IMR-90 (cell line): Measurements from ENCODE around the gene TMEM170A. TPM values are rescaled to one million over a fixed set of nuclear protein-coding genes. Genes with fewer than 3 reads are reported as not detected.

Experiments
- ATAC-seq: fragments of 200-7000 bp; cut with Tn5 transposase; 2 replicates; pipeline ENCODE4 v1.9.1; 2020; ENCODE audit warnings: low read depth, mild to moderate bottlenecking, moderate library complexity
- BruUV-seq: library from RNA; stranded (reverse); fragments of 400-500 nt; replicated peaks from 2 replicates; lab custom pipeline; 2021; lab: Mats Ljungman, UMichigan
- CTCF ChIA-PET: fragments of 300-600 bp; formaldehyde crosslinking; extraction: SDS; loops from one replicate; lab custom pipeline; 2021; ENCODE audit warnings: antibody characterized with exemption; lab: Yijun Ruan, JAX
- POLR2A ChIA-PET: fragments of 300-600 bp; sonication (Branson Sonifier 250); formaldehyde crosslinking; loops from one replicate; lab custom pipeline; 2022; ENCODE audit warnings: antibody characterized with exemption; ENCODE audit not compliant: unreplicated experiment; lab: Charles Lee
- DNase-seq: peaks from one replicate; pipeline ENCODE4 v3.0.0; 2013
- H2AFZ ChIP-seq: replicated peaks from 2 replicates; pipeline ENCODE3; 2013; ENCODE audit warnings: low read length, mild to moderate bottlenecking; ENCODE audit not compliant: poor library complexity
- H2AK5ac ChIP-seq: 2 replicates; pipeline ENCODE4 v1.6.1; 2013; ENCODE audit warnings: low read depth, low read length, inconsistent platforms
- H2AK9ac ChIP-seq: replicated peaks from 2 replicates; pipeline ENCODE3; 2013; ENCODE audit warnings: mild to moderate bottlenecking, low read depth, low read length, moderate library complexity; ENCODE audit not compliant: poor library complexity
- H2BK120ac ChIP-seq: 2 replicates; pipeline ENCODE4 v1.6.1; 2013; ENCODE audit warnings: low read depth, low read length, inconsistent platforms
- H2BK15ac ChIP-seq: 3 replicates; pipeline ENCODE4 v1.6.1; 2013; ENCODE audit warnings: low read depth, low read length, inconsistent platforms
- H2BK20ac ChIP-seq: 2 replicates; pipeline ENCODE4 v1.6.1; 2013; ENCODE audit warnings: low read depth, mild to moderate bottlenecking, inconsistent platforms, low read length, moderate library complexity
- H2BK5ac ChIP-seq: 2 replicates; pipeline ENCODE4 v1.6.1; 2013; ENCODE audit warnings: mild to moderate bottlenecking, low read depth, low read length, inconsistent platforms; ENCODE audit not compliant: poor library complexity, severe bottlenecking
- H3K14ac ChIP-seq: replicated peaks from 2 replicates; pipeline ENCODE4 v1.6.1; 2013; ENCODE audit warnings: low read depth, low read length, inconsistent platforms
- H3K18ac ChIP-seq: 2 replicates; pipeline ENCODE4 v1.6.1; 2013; ENCODE audit warnings: low read depth, low read length, control low read depth
- H3K23ac ChIP-seq: 2 replicates; pipeline ENCODE4 v1.6.1; 2013; ENCODE audit warnings: low read depth, low read length, inconsistent platforms
- H3K27ac ChIP-seq: 2 replicates; pipeline ENCODE4 v1.5.1; 2013; ENCODE audit warnings: mild to moderate bottlenecking, control low read depth, low read length; ENCODE audit not compliant: insufficient read depth
- H3K27me3 ChIP-seq: 2 replicates; pipeline ENCODE4 v1.6.1; 2013; ENCODE audit warnings: low read length; ENCODE audit not compliant: control insufficient read depth, insufficient read depth
- H3K36me3 ChIP-seq: 2 replicates; pipeline ENCODE4 v1.6.1; 2013; ENCODE audit warnings: low read length, mixed read lengths; ENCODE audit not compliant: control insufficient read depth, insufficient read depth
- H3K4ac ChIP-seq: 2 replicates; pipeline ENCODE4 v1.6.1; 2013; ENCODE audit warnings: low read depth, low read length, inconsistent platforms
- H3K4me1 ChIP-seq: 2 replicates; pipeline ENCODE4 v1.6.1; 2013; ENCODE audit warnings: low read length, mixed read lengths; ENCODE audit not compliant: control insufficient read depth, insufficient read depth
- H3K4me2 ChIP-seq: 2 replicates; pipeline ENCODE4 v1.6.1; 2013; ENCODE audit warnings: low read depth, mild to moderate bottlenecking, control low read depth, low read length, moderate library complexity
- H3K4me3 ChIP-seq: 2 replicates; pipeline ENCODE4 v1.5.1; 2013; ENCODE audit warnings: low read depth, mild to moderate bottlenecking, control low read depth, low read length, moderate library complexity; ENCODE audit not compliant: insufficient read depth
- H3K56ac ChIP-seq: 2 replicates; pipeline ENCODE4 v1.6.1; 2013; ENCODE audit warnings: low read length, inconsistent platforms; ENCODE audit not compliant: insufficient read depth; ENCODE audit errors: extremely low read depth
- H3K79me1 ChIP-seq, 2 experiments: 2 replicates each; pipeline ENCODE4 v1.6.1; 2013; ENCODE audit warnings: low read length in 2 of 2, inconsistent platforms in 1 of 2, low read depth in 1 of 2
- H3K9ac ChIP-seq: 2 replicates; pipeline ENCODE4 v1.6.1; 2013; ENCODE audit warnings: low read depth, low read length, control low read depth
- H3K9me1 ChIP-seq: 2 replicates; pipeline ENCODE4 v1.6.1; 2013; ENCODE audit warnings: low read length, inconsistent platforms; ENCODE audit not compliant: insufficient read depth
- H3K9me3 ChIP-seq: 2 replicates; pipeline ENCODE4 v1.6.1; 2013; ENCODE audit warnings: low read length; ENCODE audit not compliant: control insufficient read depth, insufficient read depth
- H4K20me1 ChIP-seq: 2 replicates; pipeline ENCODE4 v1.6.1; 2013; ENCODE audit warnings: low read length, inconsistent platforms; ENCODE audit not compliant: insufficient read depth
- H4K5ac ChIP-seq: 2 replicates; pipeline ENCODE4 v1.6.1; 2013; ENCODE audit warnings: mild to moderate bottlenecking, low read depth, low read length, control low read depth
- H4K8ac ChIP-seq, 2 experiments: 2 replicates each; pipeline ENCODE4 v1.6.1; 2013; ENCODE audit warnings: low read depth in 2 of 2, low read length in 2 of 2, control low read depth in 1 of 2, inconsistent platforms in 1 of 2
- H4K91ac ChIP-seq: 2 replicates; pipeline ENCODE4 v1.6.1; 2013; ENCODE audit warnings: low read depth, low read length, inconsistent platforms; ENCODE audit not compliant: insufficient read depth
- BHLHE40 ChIP-seq: fragments of 150-350 bp; IDR thresholded peaks from 2 replicates; pipeline ENCODE4 v1.6.1; 2016; ENCODE audit warnings: mild to moderate bottlenecking, low read depth, low read length
- CEBPB ChIP-seq: IDR thresholded peaks from 2 replicates; pipeline ENCODE4 v1.6.1; 2012; ENCODE audit warnings: low read depth, low read length, improper control_type of control experiment
- CHD1 ChIP-seq: IDR thresholded peaks from 2 replicates; pipeline ENCODE4 v1.6.1; 2012; ENCODE audit warnings: low read depth, low read length, improper control_type of control experiment
- FOS ChIP-seq: fragments of 150-350 bp; IDR thresholded peaks from 2 replicates; pipeline ENCODE4 v1.6.1; 2016; ENCODE audit warnings: low read depth, low read length
- MAFK ChIP-seq: IDR thresholded peaks from 2 replicates; pipeline ENCODE4 v1.6.1; 2012; ENCODE audit warnings: low read depth, low read length, improper control_type of control experiment
- MAZ ChIP-seq: IDR thresholded peaks from 2 replicates; pipeline ENCODE4 v1.6.1; 2012; ENCODE audit warnings: low read depth, mild to moderate bottlenecking, low read length, improper control_type of control experiment, moderate library complexity, borderline replicate concordance
- NFE2L2 ChIP-seq: fragments of 150-350 bp; IDR thresholded peaks from 2 replicates; pipeline ENCODE4 v1.6.1; 2016; ENCODE audit warnings: low read depth, mild to moderate bottlenecking, low read length
- POLR2A ChIP-seq: IDR thresholded peaks from 2 replicates; pipeline ENCODE4 v1.6.1; 2012; ENCODE audit warnings: mild to moderate bottlenecking, low read depth, low read length
- RAD21 ChIP-seq: IDR thresholded peaks from 2 replicates; pipeline ENCODE4 v1.6.1; 2012; ENCODE audit warnings: low read length, improper control_type of control experiment
- RFX5 ChIP-seq: IDR thresholded peaks from 2 replicates; pipeline ENCODE4 v1.8.0; 2012; ENCODE audit warnings: low read depth, mild to moderate bottlenecking, low read length, moderate library complexity
- WGBS, 2 experiments: methylation state at CpG; one replicate each; pipeline versions ENCODE4 v1.1.5 to v1.1.7; 2013; ENCODE audit warnings: missing lambda C conversion rate in 2 of 2; ENCODE audit not compliant: insufficient read length in 1 of 2; ENCODE audit errors: extremely low coverage in 2 of 2; 5-methylcytosine and 5-hydroxymethylcytosine counted together
- dilution Hi-C: fragments of 300-500 bp; cut with HindIII; formaldehyde crosslinking; loops from one replicate; pipeline ENCODE4 v1.14.3; 2018; ENCODE audit warnings: low sequenced_read_pairs; ENCODE audit not compliant: unreplicated experiment
- in situ Hi-C: fragments of 300-500 bp; cut with MboI; formaldehyde crosslinking; loops from 3 replicates; pipeline ENCODE4 v1.14.3; 2019; ENCODE audit warnings: low sequenced_read_pairs, inconsistent platforms, mixed read lengths
- intact Hi-C: fragments of 100-400 bp; cut with micrococcal nuclease; formaldehyde crosslinking; loops from 2 replicates; pipeline ENCODE4 v1.10.0; 2022
- polyA plus RNA-seq, 3 experiments: library from polyadenylated mRNA; depleted of rRNA; stranded (reverse); fragments of >200 nt; gene quantifications; 2 replicates each; pipeline ENCODE4 v1.2.3, GENCODE V29; 2012; ENCODE audit warnings: low replicate concordance in 1 of 3
- total RNA-seq: library from RNA; depleted of rRNA; stranded (reverse); fragments of >200 nt; gene quantifications from 2 replicates; pipeline ENCODE4 v1.2.3, GENCODE V29; 2012
- TF ChIP-seq, protein P1 (sequence below): conservative IDR thresholded peaks from 2 replicates; pipeline ENCODE4 v1.5.1; 2012; ENCODE audit warnings: mild to moderate bottlenecking, low read depth, low read length, improper control_type of control experiment
- TF ChIP-seq, protein P2 (sequence below): fragments of 150-350 bp; IDR thresholded peaks from 2 replicates; pipeline ENCODE4 v1.6.1; 2016; ENCODE audit warnings: low read depth, mild to moderate bottlenecking, low read length, moderate library complexity, borderline replicate concordance

Gene TMEM170A
- total and polyA plus RNA-seq, 2 of the 4 experiments (the other 2 are of a cell fraction): 7.3 to 10.9 TPM

DNA sequence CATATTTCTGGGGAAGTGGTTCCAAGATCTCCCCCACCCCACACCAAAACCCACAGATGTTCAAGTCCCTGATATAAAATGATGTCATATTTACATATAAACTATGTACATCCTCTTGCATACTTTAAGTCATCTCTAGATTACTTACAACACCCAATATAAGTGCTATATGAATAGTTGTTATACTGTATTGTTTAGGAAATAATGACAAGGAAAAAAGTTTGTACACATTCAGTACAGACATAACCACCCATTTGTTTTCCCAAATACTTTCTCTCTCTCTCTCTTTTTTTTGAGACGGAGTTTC is 42.7 kb downstream of the TMEM170A start:
- Histone ChIP-seq H3K36me3 (no peaks in the 10 kb centered on the region), H4K8ac (peak overlapping the region in 1 of 2 experiments; percentile 72; a peak in 2 of 4 replicates), H3K27ac (no peak overlapping the region), H3K4ac (no peak overlapping the region), H2BK120ac (no peak overlapping the region), H2BK15ac (no peak overlapping the region), H3K14ac (no peak overlapping the region), H3K4me1 (peaks cover 5% of the 10 kb centered on the region), H2AK9ac (no peak overlapping the region), H3K79me1 (peaks cover 27 to 64% of the 10 kb centered on the region in 2 experiments), H3K9ac (no peak overlapping the region), H4K5ac (no peak overlapping the region), H4K91ac (no peak overlapping the region), H3K27me3 (no peaks in the 10 kb centered on the region), H2AK5ac (no peak overlapping the region), H3K23ac (no peak overlapping the region), H3K4me2 (no peak overlapping the region), H2BK20ac (no peak overlapping the region), H2BK5ac (no peak overlapping the region), H3K56ac (no peak overlapping the region), H3K4me3 (no peak overlapping the region), H3K9me1 (peaks cover 3% of the 10 kb centered on the region; the same call in 1 of the 2 replicates), H2AFZ (no peak overlapping the region), H3K9me3 (no peaks in the 10 kb centered on the region), H3K18ac (no peak overlapping the region), H4K20me1 (peaks cover 16% of the 10 kb centered on the region)
- intact Hi-C loops (no loop called here), dilution Hi-C loops (no loop called here), in situ Hi-C loops (no loop called here)
- ChIA-PET POLR2A (interaction anchor here (0.9 kb wide), 1 partner anchor 9 kb away, joined by 7 read pairs; no protein-coding TSS in a partner anchor), CTCF (no interaction called here)
- no TSS peak for BruUV-seq
- DNase-seq (no peak), ATAC-seq (no peak)
- no peak for TF ChIP-seq RFX5
- TF ChIP-seq NFE2L2: no peak
- no peak for TF ChIP-seq BHLHE40
- TF ChIP-seq RAD21: no peak
- no peak for TF ChIP-seq POLR2A
- TF ChIP-seq, protein P1, sequence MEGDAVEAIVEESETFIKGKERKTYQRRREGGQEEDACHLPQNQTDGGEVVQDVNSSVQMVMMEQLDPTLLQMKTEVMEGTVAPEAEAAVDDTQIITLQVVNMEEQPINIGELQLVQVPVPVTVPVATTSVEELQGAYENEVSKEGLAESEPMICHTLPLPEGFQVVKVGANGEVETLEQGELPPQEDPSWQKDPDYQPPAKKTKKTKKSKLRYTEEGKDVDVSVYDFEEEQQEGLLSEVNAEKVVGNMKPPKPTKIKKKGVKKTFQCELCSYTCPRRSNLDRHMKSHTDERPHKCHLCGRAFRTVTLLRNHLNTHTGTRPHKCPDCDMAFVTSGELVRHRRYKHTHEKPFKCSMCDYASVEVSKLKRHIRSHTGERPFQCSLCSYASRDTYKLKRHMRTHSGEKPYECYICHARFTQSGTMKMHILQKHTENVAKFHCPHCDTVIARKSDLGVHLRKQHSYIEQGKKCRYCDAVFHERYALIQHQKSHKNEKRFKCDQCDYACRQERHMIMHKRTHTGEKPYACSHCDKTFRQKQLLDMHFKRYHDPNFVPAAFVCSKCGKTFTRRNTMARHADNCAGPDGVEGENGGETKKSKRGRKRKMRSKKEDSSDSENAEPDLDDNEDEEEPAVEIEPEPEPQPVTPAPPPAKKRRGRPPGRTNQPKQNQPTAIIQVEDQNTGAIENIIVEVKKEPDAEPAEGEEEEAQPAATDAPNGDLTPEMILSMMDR: no peak
- no peak for TF ChIP-seq FOS
- no peak for TF ChIP-seq MAZ
- TF ChIP-seq, protein P2, sequence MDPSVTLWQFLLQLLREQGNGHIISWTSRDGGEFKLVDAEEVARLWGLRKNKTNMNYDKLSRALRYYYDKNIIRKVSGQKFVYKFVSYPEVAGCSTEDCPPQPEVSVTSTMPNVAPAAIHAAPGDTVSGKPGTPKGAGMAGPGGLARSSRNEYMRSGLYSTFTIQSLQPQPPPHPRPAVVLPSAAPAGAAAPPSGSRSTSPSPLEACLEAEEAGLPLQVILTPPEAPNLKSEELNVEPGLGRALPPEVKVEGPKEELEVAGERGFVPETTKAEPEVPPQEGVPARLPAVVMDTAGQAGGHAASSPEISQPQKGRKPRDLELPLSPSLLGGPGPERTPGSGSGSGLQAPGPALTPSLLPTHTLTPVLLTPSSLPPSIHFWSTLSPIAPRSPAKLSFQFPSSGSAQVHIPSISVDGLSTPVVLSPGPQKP: no peak
- no peak for TF ChIP-seq MAFK
- no peak for TF ChIP-seq CHD1
- TF ChIP-seq CEBPB: no peak
- 100% methylated on average over 1 of the region's 1 CpG; no CpG with 5 or more reads in 1 of the 2 experiments for WGBS, 2 experiments
